SK-N-MC (cell line): ENCODE results near the gene DLGAP1.

Experiments used
- DNase-seq: peaks from one replicate; pipeline ENCODE4 v3.0.0-alpha.2; 2011; ENCODE audit warnings: low read depth, low spot score
- H3K27ac ChIP-seq: fragments of 200-600 bp; sonication (generic); 2 replicates; pipeline ENCODE4 v1.5.1; 2016; ENCODE audit warnings: mixed run types
- H3K36me3 ChIP-seq: fragments of 200-600 bp; sonication (generic); 2 replicates; pipeline ENCODE4 v1.6.1; 2017; ENCODE audit warnings: antibody characterized with exemption, low read length, mixed read lengths; ENCODE audit not compliant: insufficient read depth
- H3K4me3 ChIP-seq: fragments of 200-600 bp; sonication (generic); 2 replicates; pipeline ENCODE4 v1.5.1; 2016
- H3K9ac ChIP-seq: fragments of 200-600 bp; sonication (generic); 2 replicates; pipeline ENCODE4 v1.8.0; 2017; ENCODE audit warnings: mixed run types, mixed read lengths; ENCODE audit not compliant: insufficient read length
- H3K9me3 ChIP-seq: fragments of 200-600 bp; sonication (generic); 2 replicates; pipeline ENCODE4 v1.6.1; 2017; ENCODE audit warnings: low read depth, mild to moderate bottlenecking, antibody characterized with exemption, low read length, moderate library complexity, mixed read lengths
- EZH2 ChIP-seq: fragments of 200-600 bp; sonication (generic); IDR thresholded peaks from one replicate; pipeline ENCODE4 v1.6.1; 2017; ENCODE audit warnings: antibody characterized with exemption
- FOXP2 ChIP-seq: optimal IDR thresholded peaks from 2 replicates; pipeline ENCODE3; 2011; ENCODE audit warnings: mild to moderate bottlenecking, moderate library complexity; ENCODE audit not compliant: insufficient read depth; ENCODE audit errors: extremely low read length, control extremely low read depth
- POLR2AphosphoS5 ChIP-seq: IDR thresholded peaks from 2 replicates; pipeline ENCODE4 v1.6.1; 2012; ENCODE audit warnings: mild to moderate bottlenecking, low read depth, low read length, borderline replicate concordance

Gene DLGAP1

DNA sequence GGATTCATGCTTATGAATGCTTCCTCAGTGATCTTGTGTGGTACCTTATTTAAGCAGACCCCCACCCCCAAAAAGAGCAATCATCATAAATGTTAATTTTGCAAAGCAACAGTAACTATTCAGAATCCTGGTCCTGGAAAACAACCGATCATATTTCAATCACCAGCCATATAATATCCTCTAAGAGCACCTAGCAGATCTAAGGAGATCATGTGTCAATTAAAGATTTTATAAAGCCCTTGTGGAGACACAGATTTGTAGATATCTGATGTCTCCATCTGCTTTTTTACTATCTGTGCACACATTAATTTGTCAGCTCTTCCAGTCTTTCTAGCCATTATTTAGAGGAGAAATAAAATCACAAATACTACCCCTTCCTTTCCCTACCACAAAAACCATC is 581.4 kb downstream of the DLGAP1 start:
- Histone ChIP-seq H3K9ac (peak overlapping the region; percentile 61), H3K4me3 (peak overlapping the region; percentile 68), H3K36me3 (no peaks in the 10 kb centered on the region), H3K9me3 (no peaks in the 10 kb centered on the region), H3K27ac (peak overlapping the region; percentile 80)
- no peak for TF ChIP-seq POLR2AphosphoS5
- no peak for DNase-seq

DNA sequence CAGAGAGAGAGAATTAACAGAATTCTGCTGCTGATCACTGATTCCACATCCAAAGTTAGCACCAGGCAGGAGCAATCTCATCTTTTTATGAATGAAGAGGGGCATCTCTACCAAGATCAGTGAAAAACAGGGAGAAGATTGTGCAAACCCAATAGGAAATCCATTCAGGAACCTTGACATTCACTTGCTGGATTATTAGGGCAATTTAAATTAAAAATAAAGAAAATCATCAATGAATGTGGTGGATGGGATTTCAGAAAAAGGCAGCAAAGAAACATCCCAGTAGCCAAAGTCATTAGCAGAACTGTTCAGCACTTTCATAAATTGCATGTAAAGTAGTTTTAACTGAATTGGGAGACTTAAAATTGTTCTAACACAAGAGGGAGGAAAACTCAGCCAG is 581.9 kb downstream of the DLGAP1 start:
- no peaks in the 10 kb centered on the region for H3K9me3 ChIP-seq

DNA sequence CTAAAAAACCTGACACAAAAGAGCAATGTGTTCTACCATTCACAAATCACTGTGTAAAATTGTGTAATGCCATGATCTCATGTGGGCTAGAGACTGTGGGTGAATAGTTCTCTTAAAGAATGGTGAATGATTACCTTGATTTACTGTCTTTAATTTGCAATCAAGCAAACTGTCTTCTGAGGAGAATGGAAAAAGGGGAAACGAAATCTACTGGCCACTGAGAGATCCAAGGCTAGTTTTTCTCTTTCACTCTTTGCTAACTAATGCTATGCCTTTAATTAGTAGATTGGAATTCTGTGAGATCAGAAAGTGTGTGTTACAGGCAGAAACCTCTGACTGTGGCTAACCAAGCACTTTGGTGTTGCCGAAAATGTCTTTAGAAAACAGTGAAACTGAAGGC is 582.5 kb downstream of the DLGAP1 start:
- Histone ChIP-seq H3K27ac (peak overlapping the region; percentile 70), H3K4me3 (peak overlapping the region; percentile 68)
- no peak for TF ChIP-seq FOXP2
- TF ChIP-seq POLR2AphosphoS5 = no peak
- no peak for TF ChIP-seq EZH2

More for the DNA sequence above, 581.9 kb downstream of the DLGAP1 start:
- TF ChIP-seq FOXP2 (no peak), POLR2AphosphoS5 (no peak), EZH2 (no peak)
- Histone ChIP-seq H3K27ac (peak overlapping the region; percentile 70), H3K9ac (peak overlapping the region; percentile 61), H3K36me3 (no peaks in the 10 kb centered on the region), H3K4me3 (peak overlapping the region; percentile 68)
- no peak for DNase-seq

DNA sequence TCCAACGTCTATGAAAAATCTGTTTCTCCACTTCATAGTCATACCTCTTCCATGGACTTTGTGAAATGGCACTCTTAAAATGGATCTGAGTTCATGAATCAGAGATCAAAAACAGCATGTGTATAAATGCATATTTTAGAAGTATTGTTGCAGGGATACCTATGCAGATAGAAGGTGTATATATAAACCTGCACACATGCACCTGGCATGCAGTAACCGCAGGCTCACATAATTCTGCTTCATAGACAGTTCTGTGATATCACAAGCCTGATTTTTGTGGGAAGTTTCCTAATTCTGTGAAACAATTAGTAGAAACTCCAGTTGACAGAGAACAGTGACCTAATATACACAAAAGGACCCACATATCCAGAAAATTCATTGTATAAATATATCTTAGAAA is 583.4 kb downstream of the DLGAP1 start:
- Histone ChIP-seq H3K36me3 (no peaks in the 10 kb centered on the region), H3K27ac (no peak overlapping the region; the same call in 1 of the 2 replicates), H3K4me3 (no peak overlapping the region), H3K9ac (peak overlapping the region; percentile 1), H3K9me3 (no peaks in the 10 kb centered on the region)
- TF ChIP-seq POLR2AphosphoS5 = no peak
- TF ChIP-seq EZH2 = no peak
- no peak for TF ChIP-seq FOXP2
- no peak for DNase-seq

More for the DNA sequence above, 582.5 kb downstream of the DLGAP1 start:
- Histone ChIP-seq H3K36me3 (no peaks in the 10 kb centered on the region), H3K9me3 (no peaks in the 10 kb centered on the region), H3K9ac (peak overlapping the region; percentile 57)
- no peak for DNase-seq

DNA sequence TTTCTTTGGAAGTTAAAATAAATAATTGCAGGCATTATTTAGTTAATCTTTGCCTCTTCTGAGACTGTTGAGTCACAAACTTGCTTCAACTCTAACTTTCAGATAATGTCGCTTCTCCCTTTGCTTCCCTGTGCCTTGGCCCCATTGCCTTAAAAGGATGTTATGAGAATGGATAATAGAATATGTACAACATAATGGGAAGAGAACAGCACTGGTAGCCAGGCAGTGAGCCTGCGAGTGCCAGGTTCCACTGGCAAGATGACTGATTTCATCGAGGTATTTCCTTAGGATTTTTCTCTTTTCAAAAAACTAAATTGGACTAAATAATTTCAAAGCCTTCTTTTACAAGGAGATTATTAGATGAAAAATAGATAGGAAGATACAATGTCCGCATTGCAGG is 584.2 kb downstream of the DLGAP1 start:
- TF ChIP-seq FOXP2 (no peak), EZH2 (no peak), POLR2AphosphoS5 (no peak)
- Histone ChIP-seq H3K4me3 (no peak overlapping the region), H3K9ac (no peak overlapping the region), H3K36me3 (no peaks in the 10 kb centered on the region), H3K9me3 (no peaks in the 10 kb centered on the region), H3K27ac (no peak overlapping the region)
- no peak for DNase-seq

DNA sequence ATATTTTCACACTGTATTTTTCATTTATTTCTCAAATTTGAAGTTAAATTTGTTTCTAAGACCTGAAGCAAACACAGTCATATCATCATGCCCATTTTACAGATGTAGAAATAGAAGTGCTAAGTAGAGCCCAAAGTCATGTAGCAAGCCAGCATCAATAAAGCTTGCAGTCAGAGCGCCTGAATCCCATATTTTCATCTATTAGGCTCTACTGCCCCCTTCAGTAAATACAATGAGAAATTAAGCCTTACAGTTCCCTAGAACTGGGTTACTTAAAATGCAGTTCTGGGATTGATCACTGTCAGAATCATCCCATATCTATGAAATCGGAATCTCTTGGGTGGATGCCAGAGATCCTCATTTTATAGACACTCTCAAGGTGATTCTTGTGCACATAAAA is 585.3 kb downstream of the DLGAP1 start:
- peak; percentile 66 for DNase-seq
- TF ChIP-seq FOXP2 (no peak), POLR2AphosphoS5 (no peak), EZH2 (no peak)
- no peak overlapping the region for H3K4me3 ChIP-seq

DNA sequence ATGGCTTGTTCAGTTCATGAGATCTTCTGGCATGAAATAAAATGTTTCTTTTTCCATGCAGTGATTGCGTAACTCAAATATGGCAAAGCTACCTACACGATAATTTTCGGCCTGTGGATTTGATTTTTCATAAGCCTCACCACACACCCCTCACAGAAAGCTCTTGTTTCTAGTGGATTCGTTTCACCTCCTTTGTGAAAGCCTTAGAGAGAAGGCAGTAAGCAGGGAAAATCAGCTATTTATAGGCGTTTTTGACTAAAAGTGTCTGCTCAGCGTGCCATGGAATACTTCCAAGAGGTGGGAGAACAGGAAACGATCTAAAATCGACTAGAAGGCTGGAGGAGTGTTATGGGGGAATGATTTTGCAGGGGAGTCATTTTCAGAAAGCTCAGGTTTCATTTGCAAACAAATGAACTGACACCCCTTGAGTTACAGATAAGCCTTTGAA is 587.2 kb downstream of the DLGAP1 start:
- Histone ChIP-seq H3K36me3 (no peaks in the 10 kb centered on the region), H3K4me3 (peak overlapping the region; percentile 71), H3K9me3 (no peaks in the 10 kb centered on the region), H3K27ac (peak overlapping the region; percentile 98), H3K9ac (peak overlapping the region; percentile 74)
- DNase-seq = peak; percentile 61
- TF ChIP-seq EZH2 (no peak), POLR2AphosphoS5 (peak; percentile 43)

More for the DNA sequence above, 585.3 kb downstream of the DLGAP1 start:
- no peaks in the 10 kb centered on the region for H3K9me3 ChIP-seq
- H3K9ac ChIP-seq = no peak overlapping the region
- peak overlapping the region; percentile 98 for H3K27ac ChIP-seq
- no peaks in the 10 kb centered on the region for H3K36me3 ChIP-seq

DNA sequence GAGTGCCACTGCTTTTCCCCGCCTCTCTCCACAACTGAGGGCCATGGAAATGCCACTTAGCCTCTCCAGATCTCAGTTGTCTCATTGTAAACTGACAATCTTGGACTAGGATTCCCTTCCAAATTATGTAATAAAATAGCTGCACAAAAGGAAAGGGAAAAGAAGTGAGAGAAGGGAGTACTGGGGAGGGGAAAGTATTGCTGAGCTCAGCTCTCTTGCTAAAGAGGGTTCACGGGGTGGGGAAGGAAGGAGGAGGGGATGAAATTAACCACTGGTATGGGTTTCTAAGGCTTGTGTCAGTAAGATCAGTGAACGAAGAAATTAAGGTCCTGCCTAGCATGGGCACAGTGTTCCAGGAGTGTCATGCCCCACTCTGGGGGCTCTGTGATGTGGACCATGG is 587.9 kb downstream of the DLGAP1 start:
- TF ChIP-seq FOXP2 (no peak), EZH2 (no peak), POLR2AphosphoS5 (no peak; the same call in 1 of the 2 replicates)
- Histone ChIP-seq H3K9ac (peak overlapping the region; percentile 74), H3K9me3 (no peaks in the 10 kb centered on the region), H3K27ac (peak overlapping the region; percentile 98), H3K36me3 (no peaks in the 10 kb centered on the region), H3K4me3 (peak overlapping the region; percentile 71)
- no peak for DNase-seq

DNA sequence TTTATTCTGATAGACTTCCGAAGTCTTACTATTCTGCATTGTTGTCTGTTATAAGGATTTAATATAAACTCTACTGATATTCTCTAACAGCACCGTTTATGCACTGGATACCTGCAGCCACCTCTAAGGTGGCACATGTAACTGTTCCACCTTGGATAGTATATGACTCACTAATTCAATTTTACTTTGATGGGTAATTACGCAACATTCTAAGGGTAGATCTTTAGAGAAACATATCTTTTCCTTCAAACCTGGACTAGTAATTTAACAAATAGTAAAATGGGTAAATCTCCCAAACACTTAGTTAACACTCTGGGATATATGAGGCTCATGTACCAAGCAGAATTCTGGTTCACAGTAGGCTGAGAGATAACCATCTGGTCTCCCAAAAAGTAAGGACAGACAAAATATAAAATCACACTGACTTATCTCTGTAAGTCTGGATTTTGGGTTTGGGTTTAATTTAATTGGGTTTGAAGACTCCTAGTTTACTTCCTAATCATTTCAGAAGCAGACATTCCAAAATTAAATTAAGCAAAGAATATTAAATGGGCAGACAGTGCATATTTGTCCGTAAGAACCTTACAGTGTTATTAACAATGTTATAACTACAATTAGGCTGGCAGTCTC is 590.3 kb downstream of the DLGAP1 start:
- DNase-seq = no peak
- H3K27ac ChIP-seq = no peak overlapping the region
- H3K4me3 ChIP-seq = no peak overlapping the region
- no peak overlapping the region for H3K9ac ChIP-seq
- no peaks in the 10 kb centered on the region for H3K36me3 ChIP-seq
- H3K9me3 ChIP-seq = no peaks in the 10 kb centered on the region
- TF ChIP-seq EZH2 = no peak
- no peak for TF ChIP-seq FOXP2
- no peak for TF ChIP-seq POLR2AphosphoS5
